Measurements from ENCODE around the gene SGIP1. TPM values are rescaled to one million over a fixed set of nuclear protein-coding genes. Genes with fewer than 3 reads are reported as not detected.

Gene SGIP1
- not detected for polyA plus RNA-seq (2012; ENCODE audit: low read depth, missing spikeins)

- DNase-seq (ENCODE audit: insufficient read length, low spot score) (no peak), FAIRE-seq (no peak)
- TF ChIP-seq POLR2A (IDR thresholded peaks at IDR 0.05; ENCODE audit: low read depth, low read length) (no peak), TAF1 (IDR thresholded peaks at IDR 0.05; ENCODE audit: low read depth, low read length) (no peak), POLR2AphosphoS5 (IDR thresholded peaks at IDR 0.05; ENCODE audit: low read depth, low read length) (no peak), SPI1 (IDR thresholded peaks at IDR 0.05; ENCODE audit: low read depth, low read length) (no peak), PAX5 (IDR thresholded peaks at IDR 0.05; ENCODE audit: insufficient read depth, low read length, severe bottlenecking) (no peak), POU2F2 (IDR thresholded peaks at IDR 0.05; ENCODE audit: low read depth, low read length) (no peak)
These were observed at the start of gene SGIP1 for GRCh38 chr1:66533804-66534740. Gene SGIP1 (plus strand): TSS chr1:66534153. CDS start chr1:66534359, 206 bp downstream.

GRCh38 chr1:66489151-66489550 lies 44.8 kb upstream of the SGIP1 start:
- TF ChIP-seq PAX5 (IDR thresholded peaks at IDR 0.05; ENCODE audit: insufficient read depth, low read length, severe bottlenecking) = no peak
- no peak for TF ChIP-seq SPI1 (IDR thresholded peaks at IDR 0.05; ENCODE audit: low read depth, low read length)
- no peak for TF ChIP-seq POU2F2 (IDR thresholded peaks at IDR 0.05; ENCODE audit: low read depth, low read length)
- TF ChIP-seq POLR2A (IDR thresholded peaks at IDR 0.05; ENCODE audit: low read depth, low read length) = no peak
- TF ChIP-seq TAF1 (IDR thresholded peaks at IDR 0.05; ENCODE audit: low read depth, low read length) = no peak
- TF ChIP-seq POLR2AphosphoS5 (IDR thresholded peaks at IDR 0.05; ENCODE audit: low read depth, low read length) = no peak
- no peak for FAIRE-seq
- no peak for DNase-seq (ENCODE audit: insufficient read length, low spot score)

GRCh38 chr1:66489972-66490601 lies 43.9 kb upstream of the SGIP1 start:
- TF ChIP-seq POLR2AphosphoS5 (IDR thresholded peaks at IDR 0.05; ENCODE audit: low read depth, low read length) = no peak
- TF ChIP-seq SPI1 (IDR thresholded peaks at IDR 0.05; ENCODE audit: low read depth, low read length) = no peak
- TF ChIP-seq POLR2A (IDR thresholded peaks at IDR 0.05; ENCODE audit: low read depth, low read length) = no peak
- TF ChIP-seq POU2F2 (IDR thresholded peaks at IDR 0.05; ENCODE audit: low read depth, low read length) = no peak
- no peak for TF ChIP-seq TAF1 (IDR thresholded peaks at IDR 0.05; ENCODE audit: low read depth, low read length)
- TF ChIP-seq PAX5 (IDR thresholded peaks at IDR 0.05; ENCODE audit: insufficient read depth, low read length, severe bottlenecking) = no peak
- FAIRE-seq (no peak), DNase-seq (ENCODE audit: insufficient read length, low spot score) (no peak)

- FAIRE-seq = no peak
- TF ChIP-seq POLR2A (IDR thresholded peaks at IDR 0.05; ENCODE audit: low read depth, low read length) (no peak), TAF1 (IDR thresholded peaks at IDR 0.05; ENCODE audit: low read depth, low read length) (no peak), POLR2AphosphoS5 (IDR thresholded peaks at IDR 0.05; ENCODE audit: low read depth, low read length) (no peak), POU2F2 (IDR thresholded peaks at IDR 0.05; ENCODE audit: low read depth, low read length) (no peak), PAX5 (IDR thresholded peaks at IDR 0.05; ENCODE audit: insufficient read depth, low read length, severe bottlenecking) (no peak), SPI1 (IDR thresholded peaks at IDR 0.05; ENCODE audit: low read depth, low read length) (no peak)
- DNase-seq (ENCODE audit: insufficient read length, low spot score) = no peak
These were observed 43.1 kb upstream of the SGIP1 start for GRCh38 chr1:66490816-66491215.

- DNase-seq (ENCODE audit: insufficient read length, low spot score) = no peak
These were observed 41.5 kb upstream of the SGIP1 start for GRCh38 chr1:66492424-66492823.

GRCh38 chr1:66493731-66494130 lies 40.2 kb upstream of the SGIP1 start:
- TF ChIP-seq SPI1 (IDR thresholded peaks at IDR 0.05; ENCODE audit: low read depth, low read length) = no peak
- TF ChIP-seq POLR2AphosphoS5 (IDR thresholded peaks at IDR 0.05; ENCODE audit: low read depth, low read length) = no peak
- no peak for TF ChIP-seq TAF1 (IDR thresholded peaks at IDR 0.05; ENCODE audit: low read depth, low read length)
- no peak for TF ChIP-seq POU2F2 (IDR thresholded peaks at IDR 0.05; ENCODE audit: low read depth, low read length)
- no peak for TF ChIP-seq PAX5 (IDR thresholded peaks at IDR 0.05; ENCODE audit: insufficient read depth, low read length, severe bottlenecking)
- TF ChIP-seq POLR2A (IDR thresholded peaks at IDR 0.05; ENCODE audit: low read depth, low read length) = no peak
- DNase-seq (ENCODE audit: insufficient read length, low spot score) (no peak), FAIRE-seq (no peak)

More at GRCh38 chr1:66492424-66492823, 41.5 kb upstream of the SGIP1 start:
- FAIRE-seq = no peak
- no peak for TF ChIP-seq SPI1 (IDR thresholded peaks at IDR 0.05; ENCODE audit: low read depth, low read length)
- no peak for TF ChIP-seq POU2F2 (IDR thresholded peaks at IDR 0.05; ENCODE audit: low read depth, low read length)
- no peak for TF ChIP-seq POLR2A (IDR thresholded peaks at IDR 0.05; ENCODE audit: low read depth, low read length)
- no peak for TF ChIP-seq TAF1 (IDR thresholded peaks at IDR 0.05; ENCODE audit: low read depth, low read length)
- no peak for TF ChIP-seq PAX5 (IDR thresholded peaks at IDR 0.05; ENCODE audit: insufficient read depth, low read length, severe bottlenecking)
- TF ChIP-seq POLR2AphosphoS5 (IDR thresholded peaks at IDR 0.05; ENCODE audit: low read depth, low read length) = no peak

- FAIRE-seq (no peak), DNase-seq (ENCODE audit: insufficient read length, low spot score) (no peak)
- no peak for TF ChIP-seq PAX5 (IDR thresholded peaks at IDR 0.05; ENCODE audit: insufficient read depth, low read length, severe bottlenecking)
These were observed 39.5 kb upstream of the SGIP1 start for GRCh38 chr1:66494482-66494881.

GRCh38 chr1:66495495-66495894 lies 38.5 kb upstream of the SGIP1 start:
- FAIRE-seq (no peak), DNase-seq (ENCODE audit: insufficient read length, low spot score) (no peak)
- TF ChIP-seq SPI1 (IDR thresholded peaks at IDR 0.05; ENCODE audit: low read depth, low read length) = no peak
- no peak for TF ChIP-seq POLR2A (IDR thresholded peaks at IDR 0.05; ENCODE audit: low read depth, low read length)
- no peak for TF ChIP-seq PAX5 (IDR thresholded peaks at IDR 0.05; ENCODE audit: insufficient read depth, low read length, severe bottlenecking)
- no peak for TF ChIP-seq POLR2AphosphoS5 (IDR thresholded peaks at IDR 0.05; ENCODE audit: low read depth, low read length)
- TF ChIP-seq POU2F2 (IDR thresholded peaks at IDR 0.05; ENCODE audit: low read depth, low read length) = no peak
- no peak for TF ChIP-seq TAF1 (IDR thresholded peaks at IDR 0.05; ENCODE audit: low read depth, low read length)

GRCh38 chr1:66497910-66498309 lies 36.0 kb upstream of the SGIP1 start:
- FAIRE-seq (no peak), DNase-seq (ENCODE audit: insufficient read length, low spot score) (no peak)
- no peak for TF ChIP-seq SPI1 (IDR thresholded peaks at IDR 0.05; ENCODE audit: low read depth, low read length)
- TF ChIP-seq TAF1 (IDR thresholded peaks at IDR 0.05; ENCODE audit: low read depth, low read length) = no peak
- TF ChIP-seq PAX5 (IDR thresholded peaks at IDR 0.05; ENCODE audit: insufficient read depth, low read length, severe bottlenecking) = no peak
- no peak for TF ChIP-seq POLR2A (IDR thresholded peaks at IDR 0.05; ENCODE audit: low read depth, low read length)
- no peak for TF ChIP-seq POU2F2 (IDR thresholded peaks at IDR 0.05; ENCODE audit: low read depth, low read length)
- TF ChIP-seq POLR2AphosphoS5 (IDR thresholded peaks at IDR 0.05; ENCODE audit: low read depth, low read length) = no peak
